Ovary (tissue), 9 donors: ENCODE results near the gene CLMN. TPM values are rescaled to one million over a fixed set of nuclear protein-coding genes. Genes with fewer than 3 reads are reported as not detected.

Experiments used
- DNase-seq, 5 donors: peaks; one replicate each; pipeline ENCODE4 v3.0.0-alpha.2; 2019 to 2020
- H3K27ac ChIP-seq, 2 donors: fragments of 200-600 bp; one replicate each; pipeline versions ENCODE4 v1.5.1 to v1.8.0; 2019 to 2022
- H3K27me3 ChIP-seq: fragments of 200-600 bp; one replicate; pipeline ENCODE4 v1.8.0; 2022
- H3K36me3 ChIP-seq: fragments of 200-600 bp; sonication (generic); one replicate; pipeline ENCODE4 v1.5.1; 2019
- H3K4me1 ChIP-seq: one replicate; pipeline ENCODE4 v1.8.1; 2013; ENCODE audit warnings: mild to moderate bottlenecking, moderate library complexity; ENCODE audit not compliant: insufficient read depth
- H3K4me3 ChIP-seq: fragments of 200-600 bp; sonication (generic); one replicate; pipeline ENCODE4 v1.5.1; 2017
- H3K9me3 ChIP-seq, 2 donors: fragments of 200-600 bp in 1 of 2; sonication (generic) in 1 of 2; one replicate each; pipeline versions ENCODE4 v1.5.1 to v1.8.1; 2013 to 2019; ENCODE audit warnings: mild to moderate bottlenecking in 1 of 2, moderate library complexity in 1 of 2
- EP300 ChIP-seq: sonication (generic); formaldehyde crosslinking; IDR thresholded peaks from one replicate; pipeline ENCODE4 v1.6.1; 2017; ENCODE audit warnings: antibody characterized with exemption
- POLR2A ChIP-seq: fragments of 450-650 bp; IDR thresholded peaks from one replicate; pipeline ENCODE4 v1.6.1; 2017; ENCODE audit warnings: antibody characterized with exemption, mild to moderate bottlenecking, moderate library complexity
- WGBS, 3 donors: extraction: QIAGEN DNeasy Blood & Tissue Kit in 1 of 3; methylation state at CpG; one replicate each; pipeline versions ENCODE4 v1.1.5 to v1.1.7; 2013 to 2017; 5-methylcytosine and 5-hydroxymethylcytosine counted together
- intact Hi-C, 4 donors: fragments of 100-400 bp; cut with DNase I; formaldehyde crosslinking; loops; one replicate each; pipeline versions ENCODE4 v1.11.0 to v1.15.1; 2022 to 2023
- polyA plus RNA-seq, 2 donors: library from polyadenylated mRNA; stranded (reverse); fragments of 200-250 nt in 1 of 2; fragments of 350-450 nt in 1 of 2; fragmentation: Illumina TruSeq in 1 of 2; extraction: RNeasy Lipid Tissue Mini Kit (QIAGEN cat#74804) in 1 of 2; gene quantifications; one replicate each; pipeline ENCODE4 v1.2.3, GENCODE V29; 2013 to 2014
- total RNA-seq, 7 donors: library from RNA; depleted of rRNA in 2 of 7; stranded (reverse); fragments of >200 nt in 2 of 7; fragmentation: NEBNext Ultra II Directional in 3 of 7; extraction: Animal tissue kit (Norgen Biotek cat#: 25700) in 3 of 7; gene quantifications; one replicate each; pipeline versions ENCODE4 v1.1.0 to v1.2.4, GENCODE V29; 2016 to 2023
- TF ChIP-seq, protein P1 (sequence below), 3 donors: fragments of 450-650 bp in 2 of 3; fragments of 200-600 bp in 1 of 3; IDR thresholded peaks; one replicate each; pipeline versions ENCODE4 v1.5.1 to v1.8.0; 2016 to 2022; ENCODE audit warnings: antibody characterized with exemption in 3 of 3, mild to moderate bottlenecking in 1 of 3
- donor health status: DM: no; HTN: no; CAD: no; lungs with moderate emphysema.
- donor health status: DM: no; HTN: no; CAD: no.
- donor health status: Bipolar disorder and iron deficiency.
- donor health status: DM: yes; HTN: yes; CAD: no.
- donor health status: DM: no; HTN: no; CAD: no.
- donor health status: DM: yes; HTN: yes; CAD: no.

The CLMN gene
- total and polyA plus RNA-seq, 9 donors, result 2.2 to 11.7 (median 6.5) TPM

DNA sequence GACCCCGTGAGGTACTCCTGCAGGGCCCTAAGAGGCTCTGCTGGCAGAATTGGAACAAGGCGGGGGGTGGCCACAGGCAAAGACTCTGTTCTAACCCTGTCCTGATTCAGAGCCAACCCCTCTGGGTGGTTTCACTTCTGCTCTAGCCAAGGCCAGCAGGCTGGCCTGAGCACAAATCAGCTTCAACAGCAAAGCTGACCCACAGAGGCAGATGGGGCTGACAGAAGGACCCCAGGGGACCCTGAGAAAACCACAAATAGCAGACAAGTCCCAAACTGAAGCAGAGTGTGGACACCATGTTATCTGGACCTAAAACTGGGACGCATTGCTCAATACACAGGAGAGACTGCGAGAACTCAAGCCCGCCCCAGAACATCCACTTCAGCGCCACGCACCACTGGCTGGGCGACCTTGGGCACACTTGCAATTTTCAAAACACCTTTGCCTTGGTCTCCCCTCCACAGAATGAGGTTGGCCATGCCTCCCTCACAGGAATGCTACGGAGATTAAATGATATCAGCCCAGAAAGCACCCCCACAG is 85.9 kb downstream of the CLMN start:
- no peak for TF ChIP-seq POLR2A
- TF ChIP-seq, protein P1, sequence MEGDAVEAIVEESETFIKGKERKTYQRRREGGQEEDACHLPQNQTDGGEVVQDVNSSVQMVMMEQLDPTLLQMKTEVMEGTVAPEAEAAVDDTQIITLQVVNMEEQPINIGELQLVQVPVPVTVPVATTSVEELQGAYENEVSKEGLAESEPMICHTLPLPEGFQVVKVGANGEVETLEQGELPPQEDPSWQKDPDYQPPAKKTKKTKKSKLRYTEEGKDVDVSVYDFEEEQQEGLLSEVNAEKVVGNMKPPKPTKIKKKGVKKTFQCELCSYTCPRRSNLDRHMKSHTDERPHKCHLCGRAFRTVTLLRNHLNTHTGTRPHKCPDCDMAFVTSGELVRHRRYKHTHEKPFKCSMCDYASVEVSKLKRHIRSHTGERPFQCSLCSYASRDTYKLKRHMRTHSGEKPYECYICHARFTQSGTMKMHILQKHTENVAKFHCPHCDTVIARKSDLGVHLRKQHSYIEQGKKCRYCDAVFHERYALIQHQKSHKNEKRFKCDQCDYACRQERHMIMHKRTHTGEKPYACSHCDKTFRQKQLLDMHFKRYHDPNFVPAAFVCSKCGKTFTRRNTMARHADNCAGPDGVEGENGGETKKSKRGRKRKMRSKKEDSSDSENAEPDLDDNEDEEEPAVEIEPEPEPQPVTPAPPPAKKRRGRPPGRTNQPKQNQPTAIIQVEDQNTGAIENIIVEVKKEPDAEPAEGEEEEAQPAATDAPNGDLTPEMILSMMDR (IDR thresholded peaks at IDR 0.05), result no peak
- no peak for TF ChIP-seq EP300
- Histone ChIP-seq H3K4me3 (no peak overlapping the region), H3K27me3 (no peaks in the 10 kb centered on the region), H3K36me3 (no peaks in the 10 kb centered on the region), H3K27ac (no peak overlapping the region), H3K4me1 (no peaks in the 10 kb centered on the region), H3K9me3 (no peaks in the 10 kb centered on the region)
- 71 to 80% (median 76%) methylated on average over 9 of the region's 9 CpGs for WGBS, 3 donors
- DNase-seq, result no peak
- intact Hi-C loops, result no loop called here

DNA sequence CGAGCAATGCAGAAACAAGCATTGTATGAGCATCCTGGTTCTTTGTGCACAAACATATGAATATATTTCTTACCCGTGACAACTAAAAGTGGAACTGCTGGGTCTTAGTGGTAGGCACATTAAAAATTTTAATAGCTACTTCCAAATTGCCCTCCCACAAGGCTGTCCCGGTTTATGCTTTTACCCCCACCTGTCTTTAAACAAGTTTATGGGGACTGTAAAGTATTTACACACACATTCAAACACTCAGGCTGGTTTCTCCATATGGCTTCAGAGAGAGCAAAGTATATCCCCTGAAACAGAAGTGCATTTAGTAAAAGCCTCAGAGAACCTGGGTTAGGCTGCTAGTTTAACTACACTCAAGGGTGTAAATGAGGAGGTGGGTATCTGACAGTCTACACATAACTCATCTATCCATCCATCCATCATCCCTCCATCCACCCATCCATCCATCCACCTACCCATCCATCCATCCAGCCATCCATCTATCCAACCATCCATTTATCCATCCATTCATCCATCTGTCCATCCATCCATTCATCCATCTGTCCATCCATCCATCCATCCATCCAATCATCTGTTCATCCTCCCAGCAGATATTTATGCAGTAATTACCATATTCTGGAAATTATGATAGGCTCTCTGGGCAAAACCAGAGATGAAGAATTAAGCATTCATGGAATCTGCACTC is 86.7 kb downstream of the CLMN start:
- intact Hi-C loops, result no loop called here
- Histone ChIP-seq H3K36me3 (no peaks in the 10 kb centered on the region), H3K27me3 (no peaks in the 10 kb centered on the region), H3K4me1 (no peaks in the 10 kb centered on the region), H3K27ac (no peak overlapping the region), H3K9me3 (no peaks in the 10 kb centered on the region), H3K4me3 (no peak overlapping the region)
- no peak for DNase-seq
- WGBS, 3 donors, result 71 to 85% (median 79%) methylated on average over 3 of the region's 3 CpGs
- TF ChIP-seq, protein P1 (IDR thresholded peaks at IDR 0.05), result no peak
- TF ChIP-seq EP300 (no peak), POLR2A (no peak)

DNA sequence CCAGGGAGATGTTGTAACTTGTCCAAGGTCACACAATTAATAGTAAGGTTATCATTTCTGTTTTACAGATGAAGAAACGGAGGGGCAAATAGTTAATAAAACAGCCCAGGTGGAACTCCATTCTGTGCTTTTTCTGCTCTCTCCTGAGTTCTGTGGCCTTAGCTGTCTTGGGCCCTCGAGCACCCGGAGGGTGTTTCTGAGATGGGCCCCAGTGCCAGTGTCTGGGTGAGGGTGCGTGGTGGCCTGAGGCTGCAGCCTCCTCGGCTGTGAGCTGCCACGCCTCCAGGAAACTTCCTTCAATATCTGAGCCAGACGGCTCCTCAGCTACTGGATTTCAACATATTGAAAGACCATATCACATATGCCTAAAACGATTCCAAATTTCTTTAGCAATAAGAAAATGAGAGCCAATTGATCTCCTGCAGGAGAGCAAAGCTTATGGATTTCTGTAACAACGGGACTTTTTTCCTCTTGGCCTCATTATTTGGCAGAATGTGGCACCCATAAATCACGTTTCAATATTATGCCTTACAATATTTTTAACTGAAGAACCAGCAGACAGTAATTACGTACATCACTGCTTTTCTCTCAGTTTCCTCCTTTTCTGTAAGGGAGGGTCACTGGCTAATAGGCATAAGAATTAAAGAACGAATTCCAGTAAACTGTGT is 87.6 kb downstream of the CLMN start:
- 41 to 63% (median 51%) methylated on average over 12 of the region's 12 CpGs for WGBS, 3 donors
- intact Hi-C loops, result no loop called here
- no peak for TF ChIP-seq EP300
- TF ChIP-seq, protein P1 (IDR thresholded peaks at IDR 0.05), result no peak
- TF ChIP-seq POLR2A, result no peak
- H3K4me1 ChIP-seq, result peaks cover under 1% of the 10 kb centered on the region
- H3K27ac ChIP-seq, result no peak overlapping the region
- no peak overlapping the region for H3K4me3 ChIP-seq
- no peaks in the 10 kb centered on the region for H3K36me3 ChIP-seq
- no peaks in the 10 kb centered on the region for H3K9me3 ChIP-seq
- no peak for DNase-seq
- no peaks in the 10 kb centered on the region for H3K27me3 ChIP-seq

DNA sequence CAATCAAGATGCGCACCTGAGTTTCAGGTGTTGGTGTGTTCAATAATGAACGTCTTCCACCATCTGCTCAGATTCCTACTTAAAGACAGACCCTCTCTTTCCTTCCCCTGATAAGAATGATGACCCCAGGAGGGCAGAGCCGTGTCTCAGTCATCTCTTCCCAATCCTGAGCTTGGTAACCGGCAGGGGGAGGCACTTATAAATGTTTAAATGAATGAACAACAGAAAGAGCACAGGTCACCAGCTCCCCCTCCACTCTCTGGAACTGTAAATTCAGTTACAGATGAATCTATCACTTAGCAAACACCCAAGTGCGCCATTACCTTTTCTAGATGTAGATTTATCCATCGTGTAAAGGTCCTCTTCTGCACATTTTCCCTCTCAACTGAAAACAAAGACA is 90.0 kb downstream of the CLMN start:
- WGBS, 3 donors, result 75 to 84% (median 77%) methylated on average over 6 of the region's 6 CpGs
- no peaks in the 10 kb centered on the region for H3K36me3 ChIP-seq
- no peaks in the 10 kb centered on the region for H3K27me3 ChIP-seq
- TF ChIP-seq, protein P1 (IDR thresholded peaks at IDR 0.05), result no peak
- no peak for TF ChIP-seq POLR2A
- TF ChIP-seq EP300, result no peak
- no peaks in the 10 kb centered on the region for H3K9me3 ChIP-seq
- H3K4me1 ChIP-seq, result peaks cover 3% of the 10 kb centered on the region
- intact Hi-C loops, result no loop called here
- H3K27ac ChIP-seq, result no peak overlapping the region
- H3K4me3 ChIP-seq, result no peak overlapping the region
- DNase-seq, result no peak
